GM20000 (cell line): Measurements from ENCODE around the gene ID3.

Experiments used
- DNase-seq: peaks from one replicate; pipeline ENCODE4 v3.0.0; 2012; ENCODE audit warnings: low spot score
- CTCF ChIP-seq: IDR thresholded peaks from 2 replicates; pipeline ENCODE4 v1.5.1; 2012; ENCODE audit warnings: mild to moderate bottlenecking, control low read depth; ENCODE audit errors: extremely low read depth, missing control alignments

The ID3 gene

GRCh38 chr1:23576338-23577055 lies 17.2 kb upstream of the ID3 start:
- DNase-seq, result no peak

GRCh38 chr1:23575226-23575810 lies 16.0 kb upstream of the ID3 start:
- no peak for TF ChIP-seq CTCF
- no peak for DNase-seq

More at GRCh38 chr1:23576338-23577055, 17.2 kb upstream of the ID3 start:
- no peak for TF ChIP-seq CTCF

GRCh38 chr1:23574265-23574754 lies 15.0 kb upstream of the ID3 start:
- DNase-seq, result no peak
- TF ChIP-seq CTCF, result no peak

GRCh38 chr1:23573574-23574182 lies 14.4 kb upstream of the ID3 start:
- DNase-seq, result no peak
- no peak for TF ChIP-seq CTCF

- no peak for DNase-seq
- no peak for TF ChIP-seq CTCF
Observed at GRCh38 chr1:23571465-23571864, 12.2 kb upstream of the ID3 start.

- no peak for DNase-seq
- TF ChIP-seq CTCF, result no peak
Observed at GRCh38 chr1:23570001-23570691, 10.8 kb upstream of the ID3 start.
